H7 (cell line): ENCODE measurements around the gene RPS6KA2. TPM values are rescaled to one million over a fixed set of nuclear protein-coding genes. Genes with fewer than 3 reads are reported as not detected.

ENCODE experiments used
- DNase-seq: peaks from one replicate; pipeline ENCODE4 v3.0.0; 2012
- H3K27me3 ChIP-seq: 2 replicates; pipeline ENCODE4 v1.6.0; 2011; ENCODE audit warnings: mild to moderate bottlenecking, low read length; ENCODE audit not compliant: control insufficient read depth, insufficient read depth
- H3K36me3 ChIP-seq: replicated peaks from 2 replicates; pipeline ENCODE4 v1.5.1; 2011; ENCODE audit warnings: low read length; ENCODE audit not compliant: control insufficient read depth, insufficient read depth
- H3K4me3 ChIP-seq: 2 replicates; pipeline ENCODE4 v1.5.1; 2011; ENCODE audit warnings: low read depth, mild to moderate bottlenecking, control low read depth, low read length, moderate library complexity; ENCODE audit not compliant: insufficient read depth
- total RNA-seq: library from RNA; depleted of rRNA; stranded (reverse); fragments of >200 nt; shearing (Covaris generic); gene quantifications from 2 replicates; pipeline ENCODE4 v1.2.3, GENCODE V29; 2014

RPS6KA2 gene
- total RNA-seq, 1 experiment from 2014 or later: 12.7 TPM

GRCh38 chr6:166498228-166498627 is 128.8 kb downstream of the RPS6KA2 start:
- no peak for DNase-seq
- H3K36me3 ChIP-seq: peaks cover 1% of the 10 kb centered on the region

GRCh38 chr6:166497087-166497899 is 129.8 kb downstream of the RPS6KA2 start:
- H3K27me3 ChIP-seq: no peaks in the 10 kb centered on the region

More at GRCh38 chr6:166498228-166498627, 128.8 kb downstream of the RPS6KA2 start:
- Histone ChIP-seq H3K4me3 (no peak overlapping the region), H3K27me3 (no peaks in the 10 kb centered on the region)

GRCh38 chr6:166496460-166496859 is 130.6 kb downstream of the RPS6KA2 start:
- Histone ChIP-seq H3K27me3 (no peaks in the 10 kb centered on the region), H3K36me3 (peaks cover 1% of the 10 kb centered on the region), H3K4me3 (no peak overlapping the region)
- DNase-seq: no peak

More at GRCh38 chr6:166497087-166497899, 129.8 kb downstream of the RPS6KA2 start:
- H3K36me3 ChIP-seq: peaks cover 1% of the 10 kb centered on the region
- no peak overlapping the region for H3K4me3 ChIP-seq
- no peak for DNase-seq

GRCh38 chr6:166495487-166496314 is 131.3 kb downstream of the RPS6KA2 start:
- Histone ChIP-seq H3K4me3 (no peak overlapping the region), H3K36me3 (peaks cover 1% of the 10 kb centered on the region), H3K27me3 (no peaks in the 10 kb centered on the region)
- no peak for DNase-seq

- Histone ChIP-seq H3K36me3 (peaks cover 1% of the 10 kb centered on the region), H3K27me3 (no peaks in the 10 kb centered on the region), H3K4me3 (no peak overlapping the region)
- DNase-seq: no peak
Measured at GRCh38 chr6:166494757-166495486, 132.1 kb downstream of the RPS6KA2 start.

GRCh38 chr6:166494101-166494441 is 133.0 kb downstream of the RPS6KA2 start:
- no peaks in the 10 kb centered on the region for H3K27me3 ChIP-seq
- DNase-seq: no peak
- no peak overlapping the region for H3K4me3 ChIP-seq
- H3K36me3 ChIP-seq: peaks cover 1% of the 10 kb centered on the region

GRCh38 chr6:166493427-166494100 is 133.5 kb downstream of the RPS6KA2 start:
- H3K27me3 ChIP-seq: no peaks in the 10 kb centered on the region
- DNase-seq: no peak
- peaks cover 1% of the 10 kb centered on the region for H3K36me3 ChIP-seq
- H3K4me3 ChIP-seq: no peak overlapping the region

GRCh38 chr6:166492092-166492741 is 134.8 kb downstream of the RPS6KA2 start:
- no peak for DNase-seq
- H3K36me3 ChIP-seq: peaks cover 1% of the 10 kb centered on the region
- H3K4me3 ChIP-seq: no peak overlapping the region
- no peaks in the 10 kb centered on the region for H3K27me3 ChIP-seq

GRCh38 chr6:166490671-166491500 is 136.2 kb downstream of the RPS6KA2 start:
- peaks cover 1% of the 10 kb centered on the region for H3K36me3 ChIP-seq
- H3K27me3 ChIP-seq: no peaks in the 10 kb centered on the region
- DNase-seq: no peak
- H3K4me3 ChIP-seq: no peak overlapping the region

- Histone ChIP-seq H3K27me3 (no peaks in the 10 kb centered on the region), H3K36me3 (no peaks in the 10 kb centered on the region; the same call in none of the 2 replicates), H3K4me3 (no peak overlapping the region)
- DNase-seq: no peak
Measured at GRCh38 chr6:166489301-166490155, 137.5 kb downstream of the RPS6KA2 start.

GRCh38 chr6:166488701-166489100 is 138.3 kb downstream of the RPS6KA2 start:
- no peaks in the 10 kb centered on the region for H3K27me3 ChIP-seq
- no peak for DNase-seq
- no peaks in the 10 kb centered on the region; the same call in none of the 2 replicates for H3K36me3 ChIP-seq
- H3K4me3 ChIP-seq: no peak overlapping the region

GRCh38 chr6:166488076-166488685 is 138.9 kb downstream of the RPS6KA2 start:
- DNase-seq: no peak
- Histone ChIP-seq H3K4me3 (no peak overlapping the region), H3K27me3 (no peaks in the 10 kb centered on the region), H3K36me3 (no peaks in the 10 kb centered on the region; the same call in none of the 2 replicates)
